ENCODE results near the gene SLC24A4.
"Not testable (repeated sequence)": the region's sequence is repeated elsewhere in the genome, so short reads cannot be mapped to it uniquely, and the experiment has no call there.

SLC24A4 gene

DNA sequence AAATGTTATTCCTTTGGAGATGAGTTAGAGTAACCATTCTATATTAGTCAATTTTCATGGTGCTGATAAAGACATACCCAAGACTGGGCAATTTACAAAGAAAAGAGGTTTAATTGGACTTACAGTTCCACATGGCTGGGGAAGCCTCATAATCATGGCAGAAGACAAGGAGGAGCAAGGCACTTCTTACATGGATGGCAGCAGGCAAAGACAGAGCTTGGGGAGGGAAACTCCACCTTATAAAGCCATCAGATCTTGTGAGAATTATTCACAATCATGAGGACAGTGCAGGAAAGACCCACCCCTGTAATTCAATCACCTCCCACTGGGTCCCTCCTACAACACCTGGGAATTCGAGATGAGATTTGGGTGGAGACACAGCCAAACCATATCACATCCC lies 79.5 kb downstream of the SLC24A4 start:
- DNase-seq (ENCODE audit: low read depth, low spot score): not testable (repeated sequence)

DNA sequence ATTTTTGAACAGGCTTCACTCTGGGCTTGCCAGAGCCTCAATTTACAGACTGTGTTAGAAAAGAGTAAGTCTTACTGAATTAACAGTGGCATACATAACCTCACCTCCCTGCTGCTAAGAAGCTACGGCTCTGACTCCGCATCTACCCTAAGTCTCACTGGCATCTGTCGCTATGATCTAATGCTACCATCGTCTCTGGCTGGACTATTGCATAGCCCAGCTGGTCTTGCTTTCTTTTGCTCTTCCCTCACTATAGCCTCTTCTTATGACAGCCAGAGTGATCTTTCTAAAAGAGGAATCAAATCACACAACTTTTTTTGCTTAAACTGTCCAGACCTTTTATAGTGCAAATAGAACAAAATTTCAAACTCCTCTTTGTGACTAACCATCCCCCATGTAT lies 81.1 kb downstream of the SLC24A4 start:
- no peak for DNase-seq (ENCODE audit: low read depth, low spot score)

DNA sequence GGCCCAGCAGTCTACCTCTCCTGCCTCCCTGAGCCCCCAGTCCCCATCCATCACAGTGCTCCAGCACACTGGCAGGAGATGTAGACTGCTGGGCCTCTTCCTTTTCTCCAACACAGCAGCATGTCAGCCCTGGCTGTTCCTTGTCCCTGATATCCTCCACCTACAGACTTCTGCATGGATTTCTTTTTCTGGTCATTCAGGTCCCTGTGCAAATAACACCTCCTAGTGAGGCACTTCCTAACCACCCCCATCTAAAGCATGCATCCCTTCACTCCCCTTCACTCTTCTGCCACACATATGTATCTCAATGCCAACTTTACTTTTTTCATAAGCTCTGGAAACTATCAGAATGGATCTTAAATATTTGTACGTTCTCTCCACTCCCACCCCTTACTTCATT lies 81.5 kb downstream of the SLC24A4 start:
- DNase-seq (ENCODE audit: low read depth, low spot score): no peak

DNA sequence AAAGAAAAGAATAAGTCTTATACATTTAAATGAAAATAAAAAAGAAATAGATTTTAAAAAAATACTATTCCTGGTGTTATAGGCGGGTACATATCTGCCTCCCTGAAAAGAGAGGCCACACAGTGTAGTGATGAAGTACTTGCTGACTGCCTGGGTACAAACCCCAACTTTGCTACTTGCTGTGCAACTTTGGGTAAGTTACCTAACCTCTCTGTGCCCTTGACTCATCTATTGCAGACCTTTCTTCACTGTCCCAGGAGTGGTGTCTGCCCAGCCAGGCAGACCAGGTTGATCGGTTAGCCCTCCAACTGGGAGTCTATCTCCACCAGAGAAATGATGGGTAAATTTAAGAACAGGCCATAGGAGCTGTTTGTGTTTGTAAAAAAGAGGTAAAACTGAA lies 82.0 kb downstream of the SLC24A4 start:
- DNase-seq (ENCODE audit: low read depth, low spot score): no peak

DNA sequence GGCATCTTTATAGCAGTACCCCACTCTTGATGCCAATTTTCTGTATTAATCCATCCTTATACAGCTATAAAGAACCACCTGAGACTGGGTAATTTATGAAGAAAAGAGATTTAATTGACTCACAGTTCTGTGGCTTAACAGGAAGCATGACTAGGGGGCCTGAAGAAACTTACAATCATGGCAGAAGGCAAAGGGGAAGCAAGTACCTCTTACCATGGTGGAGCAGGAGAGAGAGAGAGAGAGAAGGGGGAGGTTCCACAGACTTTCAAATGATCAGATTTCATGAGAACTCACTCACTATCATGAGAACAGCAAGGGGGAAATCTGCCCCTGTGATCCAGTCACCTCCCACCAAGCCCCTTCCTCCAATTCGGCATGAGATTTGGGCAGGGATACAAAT lies 84.4 kb downstream of the SLC24A4 start:
- DNase-seq (ENCODE audit: low read depth, low spot score): no peak

DNA sequence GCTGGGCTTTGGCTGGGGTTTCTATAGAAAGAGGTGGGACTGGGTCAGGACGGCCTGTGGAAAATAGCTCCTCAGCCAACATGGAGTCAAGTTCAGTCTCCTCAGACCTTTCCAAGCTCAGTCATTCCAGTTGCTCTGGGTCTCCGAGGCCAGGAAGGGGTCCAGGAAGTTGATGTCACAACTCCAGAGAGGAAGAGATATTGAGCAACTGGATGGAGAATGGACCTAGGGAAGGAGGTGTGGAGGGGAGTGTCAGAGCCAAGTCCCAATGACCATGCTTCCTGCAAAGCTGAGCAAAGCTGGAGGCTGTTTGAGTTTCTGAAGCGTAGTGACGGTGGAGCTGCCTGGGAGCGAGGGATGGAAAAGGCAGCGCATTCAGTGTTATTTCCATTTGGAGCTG lies 86.1 kb downstream of the SLC24A4 start:
- DNase-seq (ENCODE audit: low read depth, low spot score): no peak

DNA sequence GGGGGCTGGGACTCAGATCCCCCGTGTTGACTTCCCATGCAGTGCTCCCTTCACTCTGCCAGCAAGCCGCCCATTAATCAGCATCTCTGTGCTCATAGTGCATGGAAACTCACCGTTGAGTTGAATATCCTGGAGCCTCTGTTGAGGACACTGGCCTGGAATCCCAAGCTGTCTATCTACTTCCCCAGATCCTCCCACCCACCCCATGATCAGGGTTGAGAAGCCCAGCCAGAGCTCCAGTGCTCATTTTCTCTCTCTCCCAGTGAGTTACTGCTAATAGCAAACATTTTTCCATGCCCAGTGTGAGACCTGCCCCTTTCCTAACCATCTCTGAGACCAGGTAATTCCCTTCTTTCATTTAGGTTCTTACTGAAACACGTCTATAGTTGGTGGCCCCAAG lies 88.2 kb downstream of the SLC24A4 start:
- DNase-seq (ENCODE audit: low read depth, low spot score): no peak

DNA sequence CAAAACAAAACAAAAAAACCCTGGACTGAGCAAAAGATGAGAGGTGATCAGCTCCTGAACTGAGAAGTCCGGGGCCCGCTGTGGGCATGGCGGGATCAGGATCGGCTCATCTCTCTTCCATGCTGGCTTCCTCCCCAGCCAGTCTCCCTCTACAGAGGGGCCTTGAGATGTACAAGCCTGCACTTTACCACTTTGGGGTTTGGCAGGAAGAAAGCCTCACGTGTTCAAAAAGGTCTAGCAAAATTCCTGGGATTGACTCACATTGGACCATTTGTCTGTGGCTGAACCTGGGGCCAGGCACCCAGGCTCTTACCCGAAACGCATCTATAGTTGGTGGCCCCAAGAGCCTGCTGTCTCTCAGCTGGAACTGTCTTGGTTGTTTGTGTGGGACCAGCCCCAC lies 89.0 kb downstream of the SLC24A4 start:
- DNase-seq (ENCODE audit: low read depth, low spot score): no peak

DNA sequence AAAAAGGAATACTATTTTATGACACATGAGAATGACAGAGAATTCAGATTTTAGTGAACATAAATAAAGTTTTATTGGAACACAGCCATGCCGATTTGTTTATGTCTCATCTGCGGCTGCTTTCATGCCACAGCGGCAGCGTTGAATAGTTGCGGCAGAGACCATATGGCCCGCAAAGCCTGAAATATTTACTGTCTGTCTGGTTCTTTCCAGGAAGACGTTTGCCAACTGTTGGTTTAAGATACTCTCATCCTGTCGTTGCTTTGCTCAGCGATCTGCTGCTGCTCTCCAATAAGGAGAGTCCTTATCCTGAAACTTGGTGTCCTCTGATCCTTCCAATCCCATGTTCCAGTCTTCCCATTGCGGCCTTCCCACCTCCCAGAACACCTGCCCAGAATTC lies 89.9 kb downstream of the SLC24A4 start:
- DNase-seq (ENCODE audit: low read depth, low spot score): no peak

DNA sequence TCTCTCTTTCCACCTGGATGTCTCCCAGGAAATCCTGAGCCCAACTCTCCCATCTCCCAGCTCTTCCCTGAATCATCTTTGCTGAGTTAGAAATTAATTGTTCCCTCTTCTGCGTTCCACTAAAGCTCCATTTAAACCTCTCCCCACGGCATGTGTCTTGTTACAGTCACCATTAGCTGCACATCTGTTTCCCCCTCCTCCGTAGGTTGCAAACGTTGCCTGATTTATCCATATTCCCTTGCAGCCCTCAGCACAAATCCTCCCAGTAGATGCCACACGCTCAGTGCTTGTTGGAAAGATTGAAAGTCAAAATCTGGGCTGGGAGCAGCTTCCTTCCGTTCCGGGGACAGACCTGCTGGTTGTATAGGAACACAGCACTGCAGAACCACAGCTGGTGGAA lies 90.4 kb downstream of the SLC24A4 start:
- DNase-seq (ENCODE audit: low read depth, low spot score): no peak

DNA sequence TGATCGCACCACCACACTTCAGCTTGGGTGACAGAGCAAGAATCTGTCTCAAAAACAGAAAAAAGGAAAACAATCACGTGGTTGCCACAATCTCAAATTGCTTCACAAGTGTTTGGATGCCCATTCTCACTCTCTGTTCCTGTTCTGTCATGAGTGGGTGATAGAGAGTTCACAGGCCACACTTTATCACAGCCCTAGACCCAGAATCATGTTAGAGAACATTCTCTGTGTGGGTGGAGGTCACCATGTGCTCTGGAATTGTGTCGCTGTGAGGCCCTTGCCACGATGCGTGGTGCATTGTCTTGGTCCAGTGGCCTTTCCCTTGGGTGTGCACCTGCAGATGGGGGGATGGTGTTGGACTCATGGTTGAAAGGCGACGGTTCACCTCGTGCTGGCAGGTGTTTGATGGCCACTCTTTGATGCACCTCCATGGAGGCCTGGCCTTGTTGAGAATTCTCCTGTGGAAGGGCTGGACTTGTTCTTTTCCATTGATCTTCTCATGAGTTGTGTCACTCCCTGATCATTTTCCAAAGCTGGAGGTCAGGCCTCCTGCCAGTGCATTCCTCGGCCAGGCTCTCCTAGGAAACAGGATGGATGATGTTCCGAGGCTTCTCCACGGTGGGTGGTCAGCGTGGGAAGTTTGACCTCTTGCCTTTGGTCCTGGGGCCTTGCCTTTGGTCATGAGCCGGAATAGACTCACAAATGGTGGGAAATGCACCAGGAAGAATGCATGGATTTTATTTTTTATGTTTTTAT lies 91.9 kb downstream of the SLC24A4 start:
- no peak for DNase-seq (ENCODE audit: low read depth, low spot score)

DNA sequence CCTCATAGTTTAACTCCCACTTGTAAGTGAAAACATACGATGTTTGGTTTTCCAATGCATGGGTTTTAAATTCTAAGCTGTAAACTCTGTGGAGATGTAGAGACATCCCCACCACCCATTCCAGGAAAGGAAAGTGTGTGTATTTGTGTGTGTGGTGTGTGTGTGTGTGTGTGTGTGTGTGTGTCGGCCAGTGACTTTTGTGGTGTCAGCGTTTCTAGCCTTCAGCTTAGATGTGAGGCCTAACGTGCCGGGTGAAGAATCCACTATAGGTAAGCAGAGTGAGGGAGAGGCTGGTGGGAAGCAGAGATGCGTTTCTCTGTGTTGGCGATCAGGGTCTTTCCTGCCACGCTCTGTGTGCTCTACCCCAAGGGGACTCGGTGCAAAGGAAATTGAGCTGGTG lies 93.0 kb downstream of the SLC24A4 start:
- DNase-seq (ENCODE audit: low read depth, low spot score): no peak

DNA sequence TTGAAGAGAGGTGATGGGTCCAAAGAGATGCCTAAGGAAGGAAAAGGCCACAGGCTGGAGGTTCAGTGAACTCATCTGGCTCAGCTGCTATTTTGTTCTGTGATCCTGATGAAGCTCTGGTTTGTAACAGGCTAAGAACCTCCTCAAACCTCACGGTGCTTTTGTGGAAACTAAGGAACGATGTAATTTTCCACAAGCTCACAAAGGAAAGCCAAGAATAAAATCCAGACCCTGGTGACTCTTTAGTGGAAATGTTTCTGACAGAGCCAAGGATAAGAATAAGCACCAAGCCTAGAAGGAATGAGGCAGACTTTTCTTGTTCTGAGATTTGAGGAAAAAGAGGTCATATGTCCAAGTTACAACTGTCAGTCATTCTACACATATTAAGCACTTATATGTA lies 93.6 kb downstream of the SLC24A4 start:
- no peak for DNase-seq (ENCODE audit: low read depth, low spot score)

DNA sequence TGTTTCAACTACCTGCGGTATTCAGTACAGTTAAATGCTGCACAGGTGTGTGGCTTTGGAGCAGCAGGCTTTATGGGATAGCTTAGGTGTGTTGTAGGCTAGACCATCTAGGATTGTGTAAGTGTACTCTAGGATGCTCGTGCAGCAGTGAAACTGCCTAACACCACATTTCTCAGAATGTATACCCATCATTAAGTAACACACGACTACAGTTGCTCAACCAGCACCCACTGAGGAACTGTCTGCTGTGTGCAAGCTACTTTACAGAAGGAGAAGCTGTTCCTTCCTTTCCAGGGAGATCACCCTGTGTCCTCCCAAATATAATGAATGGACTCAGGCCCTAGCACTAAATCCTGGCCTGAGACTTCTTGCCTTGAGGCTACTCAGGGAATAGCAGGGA lies 94.8 kb downstream of the SLC24A4 start:
- DNase-seq (ENCODE audit: low read depth, low spot score): no peak

DNA sequence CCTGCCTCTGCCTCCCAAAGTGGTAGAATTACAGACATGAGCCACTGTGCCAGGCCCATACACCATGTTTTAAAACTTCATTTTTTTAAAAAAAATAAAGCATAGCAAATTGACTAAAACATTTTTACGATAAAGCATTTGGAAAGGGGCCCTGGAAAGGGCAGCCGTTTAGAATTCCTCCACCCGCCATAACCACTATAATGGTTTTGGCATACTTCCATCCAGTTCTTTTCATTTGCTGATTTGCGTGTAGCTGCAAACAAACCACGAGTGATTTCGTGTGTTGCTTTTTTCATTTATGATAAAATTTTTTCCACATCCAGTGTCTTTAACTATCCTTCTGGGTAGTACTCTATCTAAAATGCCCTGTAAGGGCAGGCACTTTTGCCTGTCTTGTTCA lies 98.8 kb downstream of the SLC24A4 start:
- DNase-seq (ENCODE audit: low read depth, low spot score): no peak

DNA sequence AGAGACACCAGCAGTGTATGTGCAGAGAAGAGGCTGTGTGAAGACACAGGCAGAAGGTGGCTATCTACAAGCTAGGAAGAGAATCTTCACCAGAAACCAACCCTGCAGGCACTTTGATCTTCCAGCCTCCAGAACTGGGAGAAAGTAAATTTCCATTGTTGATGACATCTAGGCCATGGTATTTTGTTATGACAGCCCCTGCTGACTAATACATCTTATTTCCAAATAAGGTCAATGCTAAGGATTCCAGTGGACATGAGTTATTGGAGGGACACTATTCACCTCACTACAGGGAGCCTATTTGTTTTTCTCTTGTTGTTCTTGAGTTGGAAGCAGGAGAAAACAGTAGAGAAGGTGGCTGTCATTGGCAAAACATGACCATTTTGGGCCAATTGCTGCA lies 102.1 kb downstream of the SLC24A4 start:
- no peak for DNase-seq (ENCODE audit: low read depth, low spot score)

DNA sequence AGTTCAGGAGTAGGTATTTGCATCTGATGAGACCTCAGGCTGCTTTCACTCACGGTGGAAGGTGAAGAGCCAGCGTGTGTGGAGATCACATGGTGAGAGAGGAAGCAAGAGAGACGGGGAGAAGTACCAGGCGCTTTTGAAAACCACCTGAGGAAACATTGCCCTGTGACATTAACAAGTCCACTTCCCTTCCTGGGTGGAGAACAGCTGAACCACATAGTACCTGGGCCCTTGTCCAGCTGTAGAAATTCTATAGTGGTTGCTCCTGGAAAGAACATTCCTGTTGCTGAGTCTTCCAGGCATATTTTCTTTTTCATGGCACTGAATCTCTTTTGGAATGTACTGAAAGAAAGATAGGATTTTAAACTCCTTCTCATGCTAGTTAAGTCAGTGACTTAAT lies 103.3 kb downstream of the SLC24A4 start:
- no peak for DNase-seq (ENCODE audit: low read depth, low spot score)

DNA sequence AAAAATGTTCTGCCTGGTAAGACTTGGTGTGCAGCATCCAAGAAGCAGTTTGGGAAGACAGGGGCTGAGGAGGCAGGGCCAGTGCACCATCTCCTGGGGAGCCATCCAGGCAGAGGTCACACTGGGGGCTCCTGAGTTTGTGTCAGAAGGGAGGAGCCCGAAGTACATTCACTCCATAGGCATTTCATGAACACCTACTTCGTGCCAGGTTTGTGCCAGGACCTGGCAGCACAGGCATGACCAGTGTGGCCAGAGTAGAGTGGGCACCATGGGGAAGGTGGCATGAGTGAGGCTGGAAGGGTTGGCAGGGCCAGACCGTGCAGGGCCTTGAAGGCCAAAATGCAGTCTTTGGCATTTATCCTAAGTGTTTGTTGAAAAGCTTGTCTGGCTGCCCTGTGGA lies 104.1 kb downstream of the SLC24A4 start:
- no peak for DNase-seq (ENCODE audit: low read depth, low spot score)

DNA sequence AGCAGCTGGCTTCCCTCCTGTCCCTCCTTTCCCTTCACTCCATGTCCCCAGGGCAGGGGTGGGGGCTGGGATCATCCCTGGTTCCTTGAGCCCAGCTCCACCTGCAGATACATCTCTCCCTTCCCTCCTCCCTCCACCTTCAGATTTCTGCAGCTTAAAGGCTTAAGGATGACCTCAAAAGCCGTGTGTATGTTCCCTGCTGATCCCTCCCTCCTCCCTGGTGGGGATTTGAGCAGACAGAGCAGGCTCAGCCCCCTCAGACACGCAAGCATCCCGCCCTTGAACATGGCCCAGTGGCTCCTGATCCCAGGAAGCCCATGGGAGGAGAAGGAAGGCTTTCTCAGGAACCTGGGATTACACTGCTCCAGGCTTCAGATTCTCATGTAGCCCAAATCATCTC lies 107.7 kb downstream of the SLC24A4 start:
- no peak for DNase-seq (ENCODE audit: low read depth, low spot score)

DNA sequence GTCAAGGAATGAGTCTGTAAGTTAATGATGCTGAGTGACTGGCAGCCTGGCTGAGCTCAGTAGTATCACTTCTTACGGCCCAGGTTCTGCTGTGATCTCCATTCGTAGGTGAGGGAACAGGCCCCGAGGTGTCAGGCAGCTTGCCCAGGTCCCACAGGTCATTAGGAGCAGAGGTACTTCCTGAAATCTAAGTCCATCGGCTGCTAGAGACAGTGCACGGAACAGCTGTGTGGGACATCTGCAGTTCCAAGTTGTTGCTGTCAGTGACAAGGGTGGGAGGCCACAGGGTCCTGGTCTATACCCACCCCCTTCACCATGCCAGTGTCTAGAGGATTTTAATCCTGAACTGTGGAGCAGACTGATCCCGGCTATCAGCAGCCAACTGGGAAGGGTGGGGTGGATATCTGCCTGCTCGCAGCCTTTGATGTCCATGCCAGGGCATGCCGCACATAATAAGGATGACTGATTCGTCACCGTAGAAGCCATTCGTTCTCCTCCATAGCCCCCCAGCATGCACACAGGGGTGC lies 108.3 kb downstream of the SLC24A4 start:
- DNase-seq (ENCODE audit: low read depth, low spot score): no peak

DNA sequence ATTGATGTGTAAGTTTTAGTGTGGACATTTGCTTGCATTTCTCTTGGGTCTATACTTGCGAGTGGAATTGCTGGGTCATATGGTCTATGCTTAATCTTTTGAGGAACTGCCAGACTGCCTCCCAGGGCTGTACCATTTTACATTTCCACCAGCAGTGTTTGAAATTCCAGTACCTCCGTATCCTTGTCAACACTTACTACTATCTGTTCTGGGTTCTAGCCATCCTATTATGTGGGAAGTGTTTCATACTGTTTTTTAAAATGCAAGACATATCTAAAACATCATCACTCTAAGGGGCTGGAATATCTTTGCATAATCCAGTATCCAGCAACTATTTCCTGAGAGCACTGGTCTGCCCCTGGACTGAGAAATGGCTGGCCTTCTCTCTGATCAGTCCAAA lies 110.4 kb downstream of the SLC24A4 start:
- no peak for DNase-seq (ENCODE audit: low read depth, low spot score)

DNA sequence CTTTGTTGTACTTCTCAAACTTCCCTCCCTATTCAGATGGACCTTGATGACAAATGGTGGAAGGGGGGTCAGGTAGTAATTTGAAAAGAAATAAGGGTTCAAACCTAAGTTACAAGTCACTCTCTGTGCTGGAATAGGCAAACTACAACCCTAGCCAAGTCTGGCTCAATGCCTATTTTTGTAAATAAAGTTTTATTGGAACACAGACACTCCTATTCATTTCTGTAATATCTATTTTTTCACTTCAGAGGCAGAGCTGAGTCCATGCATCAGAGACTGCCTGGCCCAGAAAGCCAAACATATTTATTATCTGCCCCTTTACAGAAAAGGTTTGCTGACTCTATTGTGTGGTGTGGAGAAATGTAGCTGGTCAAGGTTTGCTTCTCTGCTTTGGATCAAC lies 112.2 kb downstream of the SLC24A4 start:
- DNase-seq (ENCODE audit: low read depth, low spot score): no peak

DNA sequence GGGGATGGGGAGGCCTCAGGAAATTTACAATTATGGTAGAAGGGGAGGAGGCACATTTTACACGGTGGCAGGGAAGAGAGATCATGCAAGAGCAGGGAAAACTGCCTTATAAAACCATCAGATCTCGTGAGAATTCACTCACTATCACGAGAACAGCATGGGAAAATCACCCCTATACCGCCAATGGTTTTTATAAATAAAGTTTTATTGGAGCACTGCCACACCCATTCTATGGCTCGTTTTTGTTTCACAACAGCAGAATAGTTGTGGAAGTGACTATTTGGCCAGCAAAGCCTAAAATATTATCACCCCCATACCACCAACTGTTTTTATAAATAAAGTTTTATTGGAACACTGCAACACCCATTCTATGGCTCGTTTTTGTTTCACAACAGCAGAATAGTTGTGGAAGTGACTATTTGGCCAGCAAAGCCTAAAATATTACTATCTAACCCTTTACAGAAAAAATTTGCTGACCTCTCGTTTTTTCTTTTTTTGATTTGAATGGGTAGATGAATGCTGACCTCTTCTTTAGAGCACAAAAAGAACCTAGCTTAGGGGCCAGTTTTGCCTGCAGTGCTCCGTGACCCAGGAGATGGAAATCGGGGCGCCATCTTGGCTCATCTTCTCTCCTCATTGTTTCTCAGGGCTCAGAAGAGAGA lies 113.3 kb downstream of the SLC24A4 start:
- no peak for DNase-seq (ENCODE audit: low read depth, low spot score)

Measured in brain pericyte (primary cell).